Astrocyte (in vitro differentiated cells and primary cell): ENCODE data around the gene LRRTM4. TPM values are rescaled to one million over a fixed set of nuclear protein-coding genes. Genes with fewer than 3 reads are reported as not detected.
A peak's percentile ranks its signal among the peaks of the same experiment; 100 is the strongest.

ENCODE experiments used
- DNase-seq: peaks from one replicate; pipeline ENCODE4 v3.0.0-alpha.2; 2010; ENCODE audit warnings: low read depth
- FAIRE-seq: peaks from 2 replicates; lab custom pipeline; 2011; peaks lifted over from hg19 to GRCh38; lab: Jason Lieb, UNC
- H2AFZ ChIP-seq: 2 replicates; pipeline ENCODE4 v1.6.0; 2012; ENCODE audit warnings: low read depth, low read length, inconsistent platforms
- H3K27ac ChIP-seq: 2 replicates; pipeline ENCODE4 v1.5.1; 2011; ENCODE audit warnings: low read depth, low read length, inconsistent platforms
- H3K27me3 ChIP-seq: 2 replicates; pipeline ENCODE4 v1.6.0; 2011; ENCODE audit warnings: low read length, inconsistent platforms; ENCODE audit not compliant: insufficient read depth
- H3K36me3 ChIP-seq: 2 replicates; pipeline ENCODE4 v1.5.1; 2011; ENCODE audit warnings: low read length, inconsistent platforms; ENCODE audit not compliant: insufficient read depth
- H3K4me1 ChIP-seq: 2 replicates; pipeline ENCODE4 v1.5.1; 2011; ENCODE audit warnings: low read length, inconsistent platforms; ENCODE audit not compliant: insufficient read depth
- H3K4me2 ChIP-seq: 2 replicates; pipeline ENCODE4 v1.6.0; 2012; ENCODE audit warnings: low read length, inconsistent platforms
- H3K4me3 ChIP-seq: 2 replicates; pipeline ENCODE4 v1.5.1; 2011; ENCODE audit warnings: low read depth, mild to moderate bottlenecking, low read length, inconsistent platforms; ENCODE audit not compliant: insufficient read depth
- H3K79me2 ChIP-seq: 2 replicates; pipeline ENCODE4 v1.6.0; 2012; ENCODE audit warnings: mild to moderate bottlenecking, low read length, inconsistent platforms; ENCODE audit not compliant: insufficient read depth
- H3K9ac ChIP-seq: 2 replicates; pipeline ENCODE4 v1.6.0; 2012; ENCODE audit warnings: mild to moderate bottlenecking, low read length, inconsistent platforms
- H3K9me3 ChIP-seq: 2 replicates; pipeline ENCODE4 v1.5.1; 2012; ENCODE audit warnings: low read depth, mild to moderate bottlenecking, low read length, inconsistent platforms; ENCODE audit not compliant: insufficient read depth
- H4K20me1 ChIP-seq: 2 replicates; pipeline ENCODE4 v1.6.0; 2012; ENCODE audit warnings: low read length, inconsistent platforms; ENCODE audit not compliant: insufficient read depth
- H3K27ac Mint-ChIP-seq: one replicate; pipeline ENCODE4 v1.8.0; 2021; ENCODE audit warnings: mild to moderate bottlenecking, mixed read lengths; ENCODE audit not compliant: unreplicated experiment
- H3K27me3 Mint-ChIP-seq: one replicate; pipeline ENCODE4 v1.8.0; 2021; ENCODE audit warnings: low read depth, mixed read lengths; ENCODE audit not compliant: unreplicated experiment
- H3K36me3 Mint-ChIP-seq: one replicate; pipeline ENCODE4 v1.8.0; 2021; ENCODE audit warnings: low read depth, mixed read lengths; ENCODE audit not compliant: unreplicated experiment
- H3K4me1 Mint-ChIP-seq: one replicate; pipeline ENCODE4 v1.8.0; 2021; ENCODE audit warnings: low read depth, mixed read lengths; ENCODE audit not compliant: unreplicated experiment
- H3K4me3 Mint-ChIP-seq: one replicate; pipeline ENCODE4 v1.8.0; 2021; ENCODE audit warnings: mild to moderate bottlenecking, moderate library complexity, mixed read lengths; ENCODE audit not compliant: unreplicated experiment
- H3K9me3 Mint-ChIP-seq: one replicate; pipeline ENCODE4 v1.8.0; 2021; ENCODE audit warnings: mild to moderate bottlenecking, mixed read lengths; ENCODE audit not compliant: unreplicated experiment
- CTCF ChIP-seq: IDR thresholded peaks from 2 replicates; pipeline ENCODE4 v1.5.1; 2011; ENCODE audit warnings: low read depth, mild to moderate bottlenecking, inconsistent platforms, low read length, moderate library complexity; ENCODE audit not compliant: insufficient read depth
- EZH2 ChIP-seq: IDR thresholded peaks from 2 replicates; pipeline ENCODE4 v1.6.1; 2012; ENCODE audit warnings: mild to moderate bottlenecking, low read length, inconsistent platforms; ENCODE audit not compliant: insufficient read depth
- total RNA-seq: library from RNA; stranded (reverse); gene quantifications from 2 replicates; pipeline ENCODE4 v1.2.1, GENCODE V29; 2021

LRRTM4 gene
- total RNA-seq, 1 donor from 2014 or later, result 0.59 TPM

- H3K4me3 ChIP-seq, result no peak overlapping the region
Measured at GRCh38 chr2:77271262-77271661, 250.9 kb downstream of the LRRTM4 start.

GRCh38 chr2:77270433-77270832 is 251.7 kb downstream of the LRRTM4 start:
- no peak overlapping the region for H3K4me3 ChIP-seq
- no peaks in the 10 kb centered on the region for H3K9me3 Mint-ChIP-seq
- H3K4me1 Mint-ChIP-seq, result peaks cover 1% of the 10 kb centered on the region
- no peaks in the 10 kb centered on the region for H3K36me3 Mint-ChIP-seq
- H3K79me2 ChIP-seq, result no peaks in the 10 kb centered on the region
- H3K9ac ChIP-seq, result no peak overlapping the region
- no peak for TF ChIP-seq CTCF
- no peak for TF ChIP-seq EZH2
- no peaks in the 10 kb centered on the region for H3K9me3 ChIP-seq
- no peaks in the 10 kb centered on the region for H3K36me3 ChIP-seq
- no peak overlapping the region for H2AFZ ChIP-seq
- H3K27me3 Mint-ChIP-seq, result no peaks in the 10 kb centered on the region
- no peak for FAIRE-seq
- no peak overlapping the region for H3K4me3 Mint-ChIP-seq
- H3K27me3 ChIP-seq, result no peaks in the 10 kb centered on the region
- H3K27ac ChIP-seq, result no peak overlapping the region
- H3K27ac Mint-ChIP-seq, result no peak overlapping the region
- peak; percentile 6 for DNase-seq
- peaks cover 3% of the 10 kb centered on the region for H3K4me1 ChIP-seq
- H3K4me2 ChIP-seq, result no peak overlapping the region
- H4K20me1 ChIP-seq, result no peaks in the 10 kb centered on the region

More at GRCh38 chr2:77271262-77271661, 250.9 kb downstream of the LRRTM4 start:
- Histone ChIP-seq H3K27me3 (no peaks in the 10 kb centered on the region), H3K9me3 (no peaks in the 10 kb centered on the region), H3K27ac (no peak overlapping the region), H3K79me2 (no peaks in the 10 kb centered on the region), H3K4me1 (peaks cover 3% of the 10 kb centered on the region), H3K4me2 (no peak overlapping the region), H3K36me3 (no peaks in the 10 kb centered on the region), H3K9ac (no peak overlapping the region), H2AFZ (no peak overlapping the region), H4K20me1 (no peaks in the 10 kb centered on the region)
- no peak overlapping the region for H3K27ac Mint-ChIP-seq
- peaks cover 1% of the 10 kb centered on the region for H3K4me1 Mint-ChIP-seq
- no peaks in the 10 kb centered on the region for H3K9me3 Mint-ChIP-seq
- TF ChIP-seq EZH2 (no peak), CTCF (no peak)
- H3K27me3 Mint-ChIP-seq, result no peaks in the 10 kb centered on the region
- H3K36me3 Mint-ChIP-seq, result no peaks in the 10 kb centered on the region
- no peak overlapping the region for H3K4me3 Mint-ChIP-seq
- DNase-seq, result no peak
- no peak for FAIRE-seq

- TF ChIP-seq CTCF (no peak), EZH2 (no peak)
- no peak overlapping the region for H3K27ac Mint-ChIP-seq
- no peak overlapping the region for H3K4me2 ChIP-seq
- no peak for FAIRE-seq
- H2AFZ ChIP-seq, result no peak overlapping the region
- H3K4me1 ChIP-seq, result peaks cover 3% of the 10 kb centered on the region
- no peak overlapping the region for H3K4me3 ChIP-seq
- DNase-seq, result peak; percentile 27
- no peaks in the 10 kb centered on the region for H3K36me3 ChIP-seq
- H3K9ac ChIP-seq, result no peak overlapping the region
- H3K27me3 Mint-ChIP-seq, result no peaks in the 10 kb centered on the region
- H3K27ac ChIP-seq, result no peak overlapping the region
- H3K79me2 ChIP-seq, result no peaks in the 10 kb centered on the region
- peaks cover 1% of the 10 kb centered on the region for H3K4me1 Mint-ChIP-seq
- H4K20me1 ChIP-seq, result no peaks in the 10 kb centered on the region
- no peaks in the 10 kb centered on the region for H3K9me3 ChIP-seq
- no peaks in the 10 kb centered on the region for H3K36me3 Mint-ChIP-seq
- H3K9me3 Mint-ChIP-seq, result no peaks in the 10 kb centered on the region
- H3K27me3 ChIP-seq, result no peaks in the 10 kb centered on the region
- no peak overlapping the region for H3K4me3 Mint-ChIP-seq
Measured at GRCh38 chr2:77268626-77269025, 253.6 kb downstream of the LRRTM4 start.
